K562 (cell line): ENCODE measurements around the gene MYO3A. TPM values are rescaled to one million over a fixed set of nuclear protein-coding genes. Genes with fewer than 3 reads are reported as not detected.

Source experiments
- ATAC-seq: fragments of 200-7000 bp; cut with Tn5 transposase; 3 replicates; pipeline ENCODE4 v1.9.1; 2020; ENCODE audit warnings: moderate library complexity
- BruUV-seq: library from RNA; stranded (reverse); fragments of 400-500 nt; replicated peaks from 2 replicates; lab custom pipeline; 2021; lab: Mats Ljungman, UMichigan
- CTCF ChIA-PET: fragments of 300-600 bp; formaldehyde crosslinking; extraction: SDS; loops from one replicate; lab custom pipeline; 2021; ENCODE audit warnings: low intra/inter-chr PET ratio; lab: Yijun Ruan, JAX
- POLR2A ChIA-PET: fragments of 300-600, 350-650 bp; sonication (Branson Sonifier 250); formaldehyde crosslinking; extraction: SDS; loops from one replicate; lab custom pipeline; 2021; ENCODE audit warnings: antibody characterized with exemption, inconsistent platforms; lab: Yijun Ruan, JAX
- DNase-seq, 4 experiments: peaks; one replicate each; pipeline versions ENCODE4 v3.0.0 to v3.0.0-alpha.2; 2011 to 2018; ENCODE audit warnings: low spot score in 3 of 4, mixed read lengths in 3 of 4; ENCODE audit errors: extremely low read depth in 1 of 4
- FAIRE-seq: peaks from 2 replicates; lab custom pipeline; 2011; peaks lifted over from hg19 to GRCh38; lab: Jason Lieb, UNC
- H2AFZ ChIP-seq: 2 replicates; pipeline ENCODE4 v1.6.0; 2011; ENCODE audit warnings: low read depth, low read length, control low read depth, inconsistent platforms
- H3K27ac ChIP-seq: fragments of 200-600 bp; 3 replicates; pipeline ENCODE4 v1.8.0; 2011; ENCODE audit warnings: low read depth, mild to moderate bottlenecking, control low read depth, inconsistent platforms, low read length, moderate library complexity, mixed read lengths; ENCODE audit errors: extremely low read depth
- H3K27me3 ChIP-seq, 2 experiments: fragments of 300-600 bp in 1 of 2; 2 replicates in 1 of 2; 3 replicates in 1 of 2; pipeline versions ENCODE4 v1.6.0 to v1.8.0; 2011; ENCODE audit warnings: inconsistent platforms in 2 of 2, low read length in 2 of 2, mild to moderate bottlenecking in 1 of 2, mixed read lengths in 1 of 2, moderate library complexity in 1 of 2; ENCODE audit not compliant: control insufficient read depth in 2 of 2, insufficient read depth in 2 of 2
- H3K36me3 ChIP-seq: fragments of 300-600 bp; 3 replicates; pipeline ENCODE4 v1.8.0; 2011; ENCODE audit warnings: mild to moderate bottlenecking, low read length, inconsistent platforms; ENCODE audit not compliant: control insufficient read depth, insufficient read depth
- H3K4me1 ChIP-seq, 2 experiments: fragments of 200-600 bp in 1 of 2; replicated peaks in 1 of 2; 2 replicates in 1 of 2; 3 replicates in 1 of 2; pipeline versions ENCODE4 v1.5.1 to v1.8.0; 2011; ENCODE audit warnings: inconsistent platforms in 2 of 2, low read length in 2 of 2, mild to moderate bottlenecking in 1 of 2, mixed read lengths in 1 of 2, moderate library complexity in 1 of 2; ENCODE audit not compliant: control insufficient read depth in 2 of 2, insufficient read depth in 2 of 2
- H3K4me2 ChIP-seq: 2 replicates; pipeline ENCODE4 v1.6.1; 2011; ENCODE audit warnings: low read length, control low read depth, inconsistent platforms, mixed read lengths; ENCODE audit not compliant: insufficient read depth
- H3K4me3 ChIP-seq: fragments of 200-600 bp; sonication (generic), shearing (Covaris generic); 2 replicates; pipeline ENCODE4 v1.5.1; 2016; ENCODE audit warnings: control low read depth, inconsistent platforms
- H3K79me2 ChIP-seq: fragments of 200-600 bp; 3 replicates; pipeline ENCODE4 v1.8.0; 2011; ENCODE audit warnings: low read length, inconsistent platforms; ENCODE audit not compliant: control insufficient read depth, insufficient read depth
- H3K9ac ChIP-seq, 2 experiments: 2 replicates each; pipeline versions ENCODE4 v1.6.0 to v1.6.1; 2011; ENCODE audit warnings: low read depth in 2 of 2, low read length in 2 of 2, control low read depth in 1 of 2, inconsistent platforms in 1 of 2, mild to moderate bottlenecking in 1 of 2, mixed read lengths in 1 of 2; ENCODE audit not compliant: insufficient read depth in 1 of 2
- H3K9me1 ChIP-seq: one replicate; pipeline ENCODE4 v1.6.0; 2011; ENCODE audit warnings: inconsistent platforms, mild to moderate bottlenecking, low read length, moderate library complexity; ENCODE audit not compliant: control insufficient read depth, insufficient read depth
- H3K9me3 ChIP-seq: replicated peaks from 2 replicates; pipeline ENCODE4 v1.5.1; 2011; ENCODE audit warnings: low read depth, low read length, inconsistent platforms; ENCODE audit not compliant: control insufficient read depth, insufficient read depth
- H4K20me1 ChIP-seq: replicated peaks from 2 replicates; pipeline ENCODE4 v1.6.1; 2011; ENCODE audit warnings: low read length, inconsistent platforms, mixed read lengths; ENCODE audit not compliant: control insufficient read depth, insufficient read depth
- CBFA2T3 ChIP-seq: fragments of 450-650 bp; IDR thresholded peaks from 2 replicates; pipeline ENCODE4 v1.6.1; 2017
- DDX20 ChIP-seq: fragments of 450-650 bp; IDR thresholded peaks from 2 replicates; pipeline ENCODE4 v1.6.1; 2016; ENCODE audit warnings: missing genetic modification characterization, low read depth, mild to moderate bottlenecking, missing compliant biosample characterization, moderate library complexity
- FOXJ2 ChIP-seq: fragments of 200-800 bp; sonication (Bioruptor generic); IDR thresholded peaks from 2 replicates; pipeline ENCODE4 v1.6.1; 2016; ENCODE audit warnings: missing genetic modification characterization, missing compliant biosample characterization
- NR2F6 ChIP-seq: fragments of 450-650 bp; formaldehyde crosslinking; IDR thresholded peaks from 2 replicates; pipeline ENCODE4 v1.4.0; 2020; ENCODE audit warnings: mild to moderate bottlenecking
- PCBP1 ChIP-seq: fragments of 200-400 bp; formaldehyde crosslinking; IDR thresholded peaks from 2 replicates; pipeline ENCODE4 v1.6.1; 2018; ENCODE audit warnings: mild to moderate bottlenecking, low read depth, low read length; ENCODE audit not compliant: poor library complexity, severe bottlenecking
- RBM39 ChIP-seq: fragments of 200-400 bp; formaldehyde crosslinking; optimal IDR thresholded peaks from 2 replicates; pipeline ENCODE3; 2018; ENCODE audit warnings: low read depth, low read length
- SMC3 ChIP-seq: conservative IDR thresholded peaks from 2 replicates; pipeline ENCODE4 v1.6.1; 2011; ENCODE audit warnings: low read depth, low read length, improper control_type of control experiment; ENCODE audit not compliant: insufficient read depth
- SNIP1 ChIP-seq: fragments of 450-650 bp; IDR thresholded peaks from 2 replicates; pipeline ENCODE4 v1.7.1; 2017; ENCODE audit warnings: low read depth, mild to moderate bottlenecking
- TAL1 ChIP-seq: fragments of 450-650 bp; IDR thresholded peaks from 2 replicates; pipeline ENCODE4 v1.6.1; 2016; ENCODE audit warnings: mild to moderate bottlenecking
- ZFP36 ChIP-seq: fragments of 150-350 bp; IDR thresholded peaks from 2 replicates; pipeline ENCODE4 v1.6.1; 2018; ENCODE audit warnings: low read length, low read depth; ENCODE audit not compliant: partially characterized antibody
- WGBS: fragments of 100-300 bp; shearing (Covaris generic); methylation state at CpG from one replicate; pipeline ENCODE4 v1.1.6; 2016; ENCODE audit warnings: low coverage, mixed read lengths; ENCODE audit not compliant: insufficient coverage; ENCODE audit errors: missing lambda C conversion rate; 5-methylcytosine and 5-hydroxymethylcytosine counted together
- in situ Hi-C: fragments of 300-500 bp; cut with MboI; formaldehyde crosslinking; loops from 4 replicates; pipeline ENCODE4 v1.15.0; 2018; ENCODE audit warnings: inconsistent platforms, mixed read lengths
- intact Hi-C: fragments of 100-400 bp; cut with micrococcal nuclease; formaldehyde crosslinking; loops from 2 replicates; pipeline ENCODE4 v1.14.2; 2022
- polyA plus RNA-seq, 8 experiments: library from polyadenylated mRNA; depleted of rRNA in 4 of 8; stranded (reverse) in 5 of 8; unstranded in 3 of 8; fragments of >200 nt; fragmentation: Nextera tagmentation in 2 of 8; fragmentation: Illumina TruSeq in 1 of 8; extraction: Ambion mirVana in 2 of 8; extraction: Trizol in 1 of 8; gene quantifications; 2 replicates each; pipeline versions ENCODE4 v1.2.1 to v1.2.3, GENCODE V29; 2011 to 2014; ENCODE audit warnings: inconsistent platforms in 1 of 8, missing spikeins in 1 of 8
- total RNA-seq, 7 experiments: library from RNA; depleted of rRNA in 6 of 7; stranded (reverse); fragments of >200 nt in 6 of 7; fragmentation: Illumina TruSeq in 2 of 7; extraction: Trizol in 2 of 7; gene quantifications; 2 replicates each; pipeline versions ENCODE4 v1.2.1 to v1.2.3, GENCODE V29; 2011 to 2021; ENCODE audit warnings: low replicate concordance in 1 of 7
- TF ChIP-seq, protein P1 (sequence below): sonication (generic); formaldehyde crosslinking; IDR thresholded peaks from 2 replicates; pipeline ENCODE4 v1.8.0; 2022; ENCODE audit warnings: mild to moderate bottlenecking, missing genetic modification reagents
- TF ChIP-seq, protein P2 (sequence below): fragments of 450-650 bp; IDR thresholded peaks from 2 replicates; pipeline ENCODE4 v1.6.1; 2016; ENCODE audit warnings: mild to moderate bottlenecking
- TF ChIP-seq, protein P3 (sequence below): fragments of 450-650 bp; IDR thresholded peaks from 2 replicates; pipeline ENCODE4 v1.7.0; 2016; ENCODE audit warnings: borderline replicate concordance

The MYO3A gene
- total and polyA plus RNA-seq, 9 of the 15 experiments (the other 6 are each of a cell fraction or from before 2014, with no cell fraction given): not detected

DNA sequence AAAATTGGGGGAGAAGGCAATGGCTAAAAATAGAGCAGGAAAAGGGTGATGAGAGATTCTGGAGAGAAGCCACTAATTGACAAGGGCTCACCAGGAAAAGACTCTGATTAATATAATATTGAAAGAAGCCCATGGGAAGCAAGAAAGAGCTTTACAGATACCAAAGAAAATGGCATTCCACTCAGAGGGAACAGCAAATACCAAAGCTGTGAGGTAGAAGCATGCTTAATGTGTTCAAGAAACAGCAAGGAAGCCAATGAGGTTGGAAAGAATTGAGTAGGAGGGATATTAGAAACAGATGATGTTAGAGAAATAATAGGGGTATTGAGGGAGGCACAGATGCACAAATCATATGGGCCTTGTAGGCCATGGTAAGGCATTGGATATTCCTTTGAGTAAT is 130.1 kb downstream of the MYO3A start:
- Histone ChIP-seq H3K9me3 (no peaks in the 10 kb centered on the region), H3K9me1 (no peaks in the 10 kb centered on the region), H3K79me2 (no peaks in the 10 kb centered on the region), H4K20me1 (no peaks in the 10 kb centered on the region), H3K4me3 (no peak overlapping the region), H2AFZ (no peak overlapping the region), H3K4me2 (no peak overlapping the region), H3K4me1 (no peaks in the 10 kb centered on the region), H3K9ac (no peak overlapping the region), H3K36me3 (no peaks in the 10 kb centered on the region), H3K27me3 (no peaks in the 10 kb centered on the region), H3K27ac (no peak overlapping the region)
- intact Hi-C loops: no loop called here
- POLR2A ChIA-PET: no interaction called here
- TF ChIP-seq CBFA2T3 (no peak), TAL1 (no peak)
- DNase-seq (no peak), FAIRE-seq (no peak), ATAC-seq (no peak)
- in situ Hi-C loops: no loop called here
- no TSS peak for BruUV-seq
- CTCF ChIA-PET: no interaction called here

DNA sequence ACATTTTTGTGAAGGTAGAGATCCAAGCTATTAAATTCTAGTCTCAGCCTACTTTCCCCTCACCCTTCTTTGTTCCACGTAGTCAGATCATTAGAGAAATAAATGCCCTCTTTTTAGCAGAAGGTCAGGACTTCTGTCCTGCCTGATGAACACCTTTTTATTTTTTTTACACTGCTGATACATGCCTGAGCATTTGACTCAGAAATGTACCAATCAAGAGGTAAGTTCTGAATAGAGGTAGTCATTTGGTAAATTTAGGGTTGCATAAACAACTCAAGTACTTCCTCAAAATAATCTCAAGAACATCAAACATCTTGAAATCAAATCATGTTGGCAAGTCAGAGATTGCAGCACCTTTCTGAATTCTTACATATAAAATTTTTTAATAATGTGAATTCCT is 133.7 kb downstream of the MYO3A start:
- H3K4me1 ChIP-seq: no peaks in the 10 kb centered on the region
- no peaks in the 10 kb centered on the region for H3K27me3 ChIP-seq
- ATAC-seq: no peak
- no peaks in the 10 kb centered on the region for H4K20me1 ChIP-seq
- intact Hi-C loops (no loop called here), in situ Hi-C loops (no loop called here)
- no peaks in the 10 kb centered on the region for H3K9me3 ChIP-seq
- no peak overlapping the region for H3K4me2 ChIP-seq
- ChIA-PET CTCF (no interaction called here), POLR2A (no interaction called here)
- H3K36me3 ChIP-seq: no peaks in the 10 kb centered on the region
- H3K9me1 ChIP-seq: no peaks in the 10 kb centered on the region
- WGBS: 0% methylated on average over 1 of the region's 1 CpG
- H2AFZ ChIP-seq: no peak overlapping the region
- FAIRE-seq: no peak
- H3K27ac ChIP-seq: no peak overlapping the region
- no peak overlapping the region for H3K9ac ChIP-seq
- H3K4me3 ChIP-seq: no peak overlapping the region
- no peaks in the 10 kb centered on the region for H3K79me2 ChIP-seq
- BruUV-seq: no TSS peak
- no peak for DNase-seq
- no peak for TF ChIP-seq DDX20 (tag)
- TF ChIP-seq SNIP1: no peak
- TF ChIP-seq NR2F6 (CRISPR knock-in tag): no peak
- TF ChIP-seq FOXJ2 (tag): no peak
- TF ChIP-seq, protein P1, sequence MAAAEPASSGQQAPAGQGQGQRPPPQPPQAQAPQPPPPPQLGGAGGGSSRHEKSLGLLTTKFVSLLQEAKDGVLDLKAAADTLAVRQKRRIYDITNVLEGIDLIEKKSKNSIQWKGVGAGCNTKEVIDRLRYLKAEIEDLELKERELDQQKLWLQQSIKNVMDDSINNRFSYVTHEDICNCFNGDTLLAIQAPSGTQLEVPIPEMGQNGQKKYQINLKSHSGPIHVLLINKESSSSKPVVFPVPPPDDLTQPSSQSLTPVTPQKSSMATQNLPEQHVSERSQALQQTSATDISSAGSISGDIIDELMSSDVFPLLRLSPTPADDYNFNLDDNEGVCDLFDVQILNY: no peak
- TF ChIP-seq SMC3: no peak
- no peak for TF ChIP-seq PCBP1
- no peak for TF ChIP-seq ZFP36
- TF ChIP-seq, protein P2, sequence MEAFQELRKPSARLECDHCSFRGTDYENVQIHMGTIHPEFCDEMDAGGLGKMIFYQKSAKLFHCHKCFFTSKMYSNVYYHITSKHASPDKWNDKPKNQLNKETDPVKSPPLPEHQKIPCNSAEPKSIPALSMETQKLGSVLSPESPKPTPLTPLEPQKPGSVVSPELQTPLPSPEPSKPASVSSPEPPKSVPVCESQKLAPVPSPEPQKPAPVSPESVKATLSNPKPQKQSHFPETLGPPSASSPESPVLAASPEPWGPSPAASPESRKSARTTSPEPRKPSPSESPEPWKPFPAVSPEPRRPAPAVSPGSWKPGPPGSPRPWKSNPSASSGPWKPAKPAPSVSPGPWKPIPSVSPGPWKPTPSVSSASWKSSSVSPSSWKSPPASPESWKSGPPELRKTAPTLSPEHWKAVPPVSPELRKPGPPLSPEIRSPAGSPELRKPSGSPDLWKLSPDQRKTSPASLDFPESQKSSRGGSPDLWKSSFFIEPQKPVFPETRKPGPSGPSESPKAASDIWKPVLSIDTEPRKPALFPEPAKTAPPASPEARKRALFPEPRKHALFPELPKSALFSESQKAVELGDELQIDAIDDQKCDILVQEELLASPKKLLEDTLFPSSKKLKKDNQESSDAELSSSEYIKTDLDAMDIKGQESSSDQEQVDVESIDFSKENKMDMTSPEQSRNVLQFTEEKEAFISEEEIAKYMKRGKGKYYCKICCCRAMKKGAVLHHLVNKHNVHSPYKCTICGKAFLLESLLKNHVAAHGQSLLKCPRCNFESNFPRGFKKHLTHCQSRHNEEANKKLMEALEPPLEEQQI: no peak
- TF ChIP-seq RBM39: no peak
- TF ChIP-seq, protein P3, sequence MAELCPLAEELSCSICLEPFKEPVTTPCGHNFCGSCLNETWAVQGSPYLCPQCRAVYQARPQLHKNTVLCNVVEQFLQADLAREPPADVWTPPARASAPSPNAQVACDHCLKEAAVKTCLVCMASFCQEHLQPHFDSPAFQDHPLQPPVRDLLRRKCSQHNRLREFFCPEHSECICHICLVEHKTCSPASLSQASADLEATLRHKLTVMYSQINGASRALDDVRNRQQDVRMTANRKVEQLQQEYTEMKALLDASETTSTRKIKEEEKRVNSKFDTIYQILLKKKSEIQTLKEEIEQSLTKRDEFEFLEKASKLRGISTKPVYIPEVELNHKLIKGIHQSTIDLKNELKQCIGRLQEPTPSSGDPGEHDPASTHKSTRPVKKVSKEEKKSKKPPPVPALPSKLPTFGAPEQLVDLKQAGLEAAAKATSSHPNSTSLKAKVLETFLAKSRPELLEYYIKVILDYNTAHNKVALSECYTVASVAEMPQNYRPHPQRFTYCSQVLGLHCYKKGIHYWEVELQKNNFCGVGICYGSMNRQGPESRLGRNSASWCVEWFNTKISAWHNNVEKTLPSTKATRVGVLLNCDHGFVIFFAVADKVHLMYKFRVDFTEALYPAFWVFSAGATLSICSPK: no peak
